Sigmoid colon (tissue), 3 donors: ENCODE data around the gene MICAL2.

Experiments used
- POLR2A ChIP-seq, 2 donors: fragments of 450-650 bp; IDR thresholded peaks; one replicate each; pipeline ENCODE4 v1.6.1; 2016; ENCODE audit warnings: antibody characterized with exemption in 2 of 2, mild to moderate bottlenecking in 2 of 2, moderate library complexity in 2 of 2
- TF ChIP-seq, protein P1 (sequence below), 4 experiments: fragments of 450-650 bp in 3 of 4; fragments of 200-600 bp in 1 of 4; IDR thresholded peaks; one replicate each; pipeline ENCODE4 v1.5.1; 2016 to 2019; ENCODE audit warnings: antibody characterized with exemption in 4 of 4, mild to moderate bottlenecking in 3 of 4, moderate library complexity in 2 of 4

DNA sequence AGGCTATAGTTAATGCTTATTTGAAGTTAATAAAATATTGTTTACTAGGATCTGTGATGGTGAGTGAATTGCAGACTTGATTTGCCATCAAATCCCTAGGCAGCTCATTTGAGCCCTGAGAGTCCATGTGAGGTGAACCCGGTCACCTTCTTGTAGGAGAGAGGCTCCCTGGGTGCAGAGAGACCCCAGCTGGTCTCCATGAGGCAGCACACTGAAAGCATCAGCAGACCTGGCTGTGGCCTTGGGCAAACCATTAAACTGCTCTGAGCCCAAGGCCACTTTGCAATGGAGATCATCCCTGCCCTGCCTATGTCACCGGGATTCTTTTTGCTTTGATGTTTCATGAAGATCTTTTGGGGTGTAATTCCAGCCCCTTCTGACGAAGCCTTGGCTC, 125.2 kb downstream of the MICAL2 start:
- TF ChIP-seq, protein P1, sequence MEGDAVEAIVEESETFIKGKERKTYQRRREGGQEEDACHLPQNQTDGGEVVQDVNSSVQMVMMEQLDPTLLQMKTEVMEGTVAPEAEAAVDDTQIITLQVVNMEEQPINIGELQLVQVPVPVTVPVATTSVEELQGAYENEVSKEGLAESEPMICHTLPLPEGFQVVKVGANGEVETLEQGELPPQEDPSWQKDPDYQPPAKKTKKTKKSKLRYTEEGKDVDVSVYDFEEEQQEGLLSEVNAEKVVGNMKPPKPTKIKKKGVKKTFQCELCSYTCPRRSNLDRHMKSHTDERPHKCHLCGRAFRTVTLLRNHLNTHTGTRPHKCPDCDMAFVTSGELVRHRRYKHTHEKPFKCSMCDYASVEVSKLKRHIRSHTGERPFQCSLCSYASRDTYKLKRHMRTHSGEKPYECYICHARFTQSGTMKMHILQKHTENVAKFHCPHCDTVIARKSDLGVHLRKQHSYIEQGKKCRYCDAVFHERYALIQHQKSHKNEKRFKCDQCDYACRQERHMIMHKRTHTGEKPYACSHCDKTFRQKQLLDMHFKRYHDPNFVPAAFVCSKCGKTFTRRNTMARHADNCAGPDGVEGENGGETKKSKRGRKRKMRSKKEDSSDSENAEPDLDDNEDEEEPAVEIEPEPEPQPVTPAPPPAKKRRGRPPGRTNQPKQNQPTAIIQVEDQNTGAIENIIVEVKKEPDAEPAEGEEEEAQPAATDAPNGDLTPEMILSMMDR (IDR thresholded peaks at IDR 0.05) = no peak
- TF ChIP-seq POLR2A (IDR thresholded peaks at IDR 0.05) = no peak
